DMS 273 (cell line): ENCODE measurements around the gene MPP2.
A peak's percentile ranks its signal among the peaks of the same experiment; 100 is the strongest.
"Not testable (repeated sequence)": the region's sequence is repeated elsewhere in the genome, so short reads cannot be mapped to it uniquely, and the experiment has no call there.

Source experiments
- DNase-seq: peaks from one replicate; lab custom pipeline; 2025; ENCODE audit not compliant: unreplicated experiment; lab: John Stamatoyannopoulos, UW

MPP2 gene

GRCh38 chr17:43852571-43852970 lies 54.8 kb downstream of the MPP2 start:
- DNase-seq = no peak

- no peak for DNase-seq
Observed at GRCh38 chr17:43849116-43849515, 58.2 kb downstream of the MPP2 start.

GRCh38 chr17:43848601-43849000 lies 58.7 kb downstream of the MPP2 start:
- DNase-seq = no peak

- DNase-seq = no peak
Observed at GRCh38 chr17:43846963-43847371, 60.4 kb downstream of the MPP2 start, which contains the start of gene CD300LG. Gene CD300LG, plus strand, starts transcription at chr17:43847176. Its CDS starts 41 bp downstream, at chr17:43847217.

GRCh38 chr17:43846221-43846712 lies 61.1 kb downstream of the MPP2 start:
- DNase-seq = peak; percentile 91

GRCh38 chr17:43845766-43846165 lies 61.6 kb downstream of the MPP2 start:
- DNase-seq = no peak

- DNase-seq = no peak
Observed at GRCh38 chr17:43844241-43844640, 63.1 kb downstream of the MPP2 start.

- DNase-seq = no peak
Observed at GRCh38 chr17:43842975-43843325, 64.4 kb downstream of the MPP2 start.

- not testable (repeated sequence) for DNase-seq
Observed at GRCh38 chr17:43842091-43842974, 65.0 kb downstream of the MPP2 start.

GRCh38 chr17:43841282-43841681 lies 66.1 kb downstream of the MPP2 start:
- DNase-seq = no peak

GRCh38 chr17:43840814-43841213 lies 66.5 kb downstream of the MPP2 start:
- peak; percentile 62 for DNase-seq

- DNase-seq = peak; percentile 70
Observed at GRCh38 chr17:43839670-43840108, 67.6 kb downstream of the MPP2 start.

- DNase-seq = no peak
Observed at GRCh38 chr17:43834106-43834505, 73.2 kb downstream of the MPP2 start.

GRCh38 chr17:43832976-43833829 lies 74.1 kb downstream of the MPP2 start, which contains the start of gene MPP3:
Gene MPP3, minus strand, starts transcription at chr17:43833146. Its CDS starts 1,240 bp downstream, at chr17:43831906.
- DNase-seq = peak; percentile 95

GRCh38 chr17:43832168-43832975 lies 75.0 kb downstream of the MPP2 start:
- DNase-seq = peak; percentile 74

GRCh38 chr17:43831633-43832032 lies 75.7 kb downstream of the MPP2 start:
- no peak for DNase-seq

- DNase-seq = no peak
Observed at GRCh38 chr17:43830510-43831140, 76.7 kb downstream of the MPP2 start.

- DNase-seq = no peak
Observed at GRCh38 chr17:43829738-43830137, 77.6 kb downstream of the MPP2 start.

- no peak for DNase-seq
Observed at GRCh38 chr17:43827596-43827995, 79.7 kb downstream of the MPP2 start.

GRCh38 chr17:43826206-43826605 lies 81.1 kb downstream of the MPP2 start:
- no peak for DNase-seq
